HG03354 (cell line): ENCODE data around the gene HSPA1A.
A peak's percentile ranks its signal among the peaks of the same experiment; 100 is the strongest.
"Not testable (repeated sequence)": the region's sequence is repeated elsewhere in the genome, so short reads cannot be mapped to it uniquely, and the experiment has no call there.

ENCODE experiments used
- ATAC-seq: cut with Tn5 transposase; IDR thresholded peaks from one replicate; pipeline ENCODE4 v1.9.1; 2021; ENCODE audit warnings: mild to moderate bottlenecking; ENCODE audit not compliant: unreplicated experiment, poor library complexity, severe bottlenecking

The HSPA1A gene

GRCh38 chr6:31780507-31781243 is 34.7 kb upstream of the HSPA1A start:
- no peak for ATAC-seq

GRCh38 chr6:31781244-31782125 is 33.9 kb upstream of the HSPA1A start:
- no peak for ATAC-seq

- ATAC-seq: no peak
Measured at GRCh38 chr6:31782126-31782855, 33.1 kb upstream of the HSPA1A start.

- no peak for ATAC-seq
Measured at GRCh38 chr6:31784098-31784925, 31.0 kb upstream of the HSPA1A start.

GRCh38 chr6:31785475-31785874 is 29.9 kb upstream of the HSPA1A start:
- no peak for ATAC-seq

- ATAC-seq: no peak
Measured at GRCh38 chr6:31791324-31792089, 23.8 kb upstream of the HSPA1A start.

GRCh38 chr6:31792090-31792374 is 23.3 kb upstream of the HSPA1A start:
- ATAC-seq: no peak

GRCh38 chr6:31792761-31793171 is 22.6 kb upstream of the HSPA1A start:
- ATAC-seq: no peak

- ATAC-seq: not testable (repeated sequence)
Measured at GRCh38 chr6:31793927-31794245, 21.5 kb upstream of the HSPA1A start.

GRCh38 chr6:31794294-31794865 is 21.0 kb upstream of the HSPA1A start:
- ATAC-seq: no peak

- ATAC-seq: peak; percentile 15
Measured at GRCh38 chr6:31794866-31795615, 20.3 kb upstream of the HSPA1A start.

GRCh38 chr6:31795616-31796298 is 19.6 kb upstream of the HSPA1A start, which contains the start of gene VARS1:
Gene VARS1, minus strand, starts transcription at chr6:31795752. Its CDS starts 535 bp downstream, at chr6:31795217.
- peak; percentile 73 for ATAC-seq

GRCh38 chr6:31796993-31797385 is 18.4 kb upstream of the HSPA1A start:
- ATAC-seq: no peak

- ATAC-seq: no peak
Measured at GRCh38 chr6:31797588-31797987, 17.8 kb upstream of the HSPA1A start.

- no peak for ATAC-seq
Measured at GRCh38 chr6:31799781-31800180, 15.6 kb upstream of the HSPA1A start.

GRCh38 chr6:31801031-31801927 is 14.1 kb upstream of the HSPA1A start:
- ATAC-seq: not testable (repeated sequence)
